DND-41 (cell line): ENCODE results near the gene DCHS1.

Experiments
- CTCF ChIP-seq: IDR thresholded peaks from 2 replicates; pipeline ENCODE4 v1.5.1; 2012; ENCODE audit warnings: borderline replicate concordance, low read length, moderate library complexity, mild to moderate bottlenecking; ENCODE audit not compliant: poor library complexity, severe bottlenecking; ENCODE audit errors: extremely low read depth
- EZH2 ChIP-seq: IDR thresholded peaks from 3 replicates; pipeline ENCODE4 v1.6.1; 2012; ENCODE audit warnings: borderline replicate concordance, low read depth, mild to moderate bottlenecking, moderate library complexity, low read length, inconsistent platforms; ENCODE audit not compliant: severe bottlenecking

- TF ChIP-seq CTCF (no peak), EZH2 (no peak)
Measured at GRCh38 chr11:6640985-6641701, 14.5 kb downstream of the DCHS1 start.
